ENCODE data around the gene ECHS1. TPM values are rescaled to one million over a fixed set of nuclear protein-coding genes. Genes with fewer than 3 reads are reported as not detected.

Gene ECHS1
- total and polyA plus RNA-seq, 2 of the 8 experiments (the other 6 are each of a cell fraction or from before 2014, with no cell fraction given) = 41.7 to 101 TPM

- TF ChIP-seq RAD21 (IDR thresholded peaks at IDR 0.05 in 1 of 2, conservative IDR thresholded peaks at IDR 0.05 in 1 of 2; ENCODE audit: low read depth in 2 of 2, low read length in 2 of 2) = peak; percentile 41 to 57; a peak in 3 of 4 replicates
Measured at GRCh38 chr10:133318494-133319127, 54.5 kb downstream of the ECHS1 start (continued).
